HPDE6-E6E7 (cell line): ENCODE data around the gene TXLNG.
A peak's percentile ranks its signal among the peaks of the same experiment; 100 is the strongest.

ENCODE experiments used
- DNase-seq: peaks from one replicate; pipeline ENCODE4 v3.0.0; 2011; ENCODE audit warnings: missing footprints; ENCODE audit errors: extremely low spot score

TXLNG gene

DNA sequence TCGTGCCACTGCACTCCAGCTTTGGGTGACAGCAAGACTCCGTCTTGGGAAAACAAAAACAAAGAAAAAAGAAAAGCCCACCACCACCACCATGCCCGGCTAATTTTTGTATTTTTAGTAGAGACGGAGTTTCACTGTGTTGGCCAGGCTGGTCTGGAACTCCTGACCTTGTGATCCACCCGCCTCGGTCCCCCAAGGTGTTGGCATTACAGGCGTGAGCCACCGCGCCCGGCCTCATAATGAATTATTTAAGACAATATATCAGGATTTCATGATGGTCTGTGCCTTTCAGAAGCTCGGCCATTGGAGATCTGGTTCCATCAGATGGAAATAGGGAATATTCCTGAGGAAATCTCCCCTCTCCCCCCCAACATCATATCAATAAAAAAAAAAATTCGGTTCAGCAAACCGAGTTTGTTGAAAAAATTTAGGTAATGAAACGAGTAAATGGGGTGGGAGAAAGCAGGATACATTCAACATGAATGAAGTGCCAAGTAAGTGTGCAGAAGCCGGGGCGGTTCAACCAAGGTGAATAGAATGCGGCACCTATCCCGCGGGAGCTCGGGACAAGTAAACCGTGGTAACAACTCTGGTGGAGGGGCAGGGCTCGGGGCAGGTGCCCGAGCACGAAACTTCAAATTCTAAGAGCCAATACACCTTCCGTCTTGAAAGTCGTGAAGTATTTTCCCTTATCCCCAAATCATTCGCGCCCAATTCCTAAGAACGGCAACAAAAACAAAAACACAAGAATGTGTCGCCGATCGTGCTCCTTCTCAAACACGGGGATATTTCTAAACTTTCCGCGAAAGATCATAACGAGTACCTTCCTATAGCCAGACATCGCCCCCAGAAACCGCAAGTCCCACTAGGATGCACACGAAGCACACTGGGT is 773 bp upstream of the TXLNG start:
- DNase-seq, result no peak

DNA sequence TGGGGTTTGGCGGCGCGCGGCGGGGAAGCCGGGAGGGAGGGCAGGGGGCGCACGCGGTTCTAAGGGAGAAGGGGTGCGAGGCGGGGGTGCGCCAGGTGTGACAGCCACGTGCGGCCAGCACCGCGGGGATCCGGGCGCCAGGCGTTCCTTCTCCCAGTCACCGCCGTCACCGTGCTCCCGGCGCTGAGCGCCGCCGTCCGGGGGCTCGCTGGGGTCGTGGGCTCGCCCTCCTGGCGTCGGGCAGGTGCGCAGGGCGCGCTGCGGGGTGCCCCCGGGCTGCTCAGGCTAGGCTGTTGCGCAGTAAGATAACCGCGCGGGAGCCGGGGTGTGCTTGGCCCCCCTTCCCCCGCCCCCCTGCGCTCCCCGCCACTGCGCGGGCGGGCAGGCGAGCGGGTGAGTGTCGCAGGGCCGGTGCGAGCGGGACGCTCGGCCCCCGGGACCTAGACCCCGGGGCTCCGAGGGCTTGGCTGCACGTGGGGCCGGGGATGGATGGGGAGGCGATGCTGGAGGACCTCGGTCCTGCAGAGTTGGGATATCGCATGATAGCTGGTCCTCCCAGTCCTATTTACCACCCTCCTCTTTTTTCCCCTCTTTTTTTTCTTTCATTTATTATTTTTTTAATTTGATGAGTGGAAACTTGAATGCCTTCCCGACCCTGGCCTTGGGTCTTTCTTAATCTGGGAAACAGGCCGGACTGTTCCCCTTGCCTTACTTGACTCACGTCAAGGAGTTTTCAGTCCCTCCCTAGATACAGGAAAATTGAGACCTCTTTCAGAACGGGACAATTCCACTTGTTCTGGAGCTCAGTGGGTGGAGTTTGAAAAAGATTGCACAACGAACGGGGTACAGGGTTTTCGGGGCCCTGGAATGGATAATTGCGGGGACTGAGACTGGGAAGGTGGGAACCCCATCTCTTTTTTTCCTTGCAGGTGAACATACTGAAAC is 797 bp downstream of the TXLNG start:
- DNase-seq, result no peak

DNA sequence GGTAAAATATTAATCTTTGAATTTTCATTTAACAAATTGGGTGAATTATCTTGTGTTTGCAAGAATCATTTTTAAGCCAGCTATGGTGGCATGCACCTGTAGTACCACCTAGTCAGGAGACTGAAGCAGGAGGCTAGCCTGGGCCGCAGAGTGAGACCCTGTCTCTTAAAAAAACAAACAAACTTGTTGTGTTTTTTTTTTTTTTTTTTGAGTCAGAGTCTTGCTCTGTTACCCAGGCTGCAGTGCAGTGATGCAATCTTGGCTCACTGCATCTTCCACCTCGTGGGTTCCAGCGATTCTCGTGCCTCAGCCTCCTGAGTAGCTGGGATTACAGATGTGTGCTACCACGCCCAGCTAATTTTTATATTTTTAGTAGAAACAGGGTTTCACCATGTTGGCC is 2.2 kb downstream of the TXLNG start:
- no peak for DNase-seq

DNA sequence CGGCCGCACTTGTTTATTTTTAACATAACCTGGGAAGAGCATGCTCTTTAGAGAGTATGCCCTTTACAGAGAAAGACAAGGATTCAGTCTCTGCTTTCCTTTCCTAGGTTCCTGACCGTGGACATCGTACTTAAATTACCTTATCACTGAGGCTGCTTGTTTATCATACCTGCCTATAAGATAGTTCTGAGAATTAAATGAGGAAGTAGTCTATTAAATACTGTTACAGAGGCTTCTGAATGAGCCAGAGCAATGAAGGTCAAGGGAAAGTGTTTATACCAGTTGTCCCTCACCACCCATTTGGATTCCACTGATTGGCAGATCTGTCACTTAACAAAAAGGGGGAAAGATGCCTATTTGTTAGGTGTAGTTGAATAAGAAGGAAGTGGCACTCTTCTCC is 10.0 kb downstream of the TXLNG start:
- no peak for DNase-seq

DNA sequence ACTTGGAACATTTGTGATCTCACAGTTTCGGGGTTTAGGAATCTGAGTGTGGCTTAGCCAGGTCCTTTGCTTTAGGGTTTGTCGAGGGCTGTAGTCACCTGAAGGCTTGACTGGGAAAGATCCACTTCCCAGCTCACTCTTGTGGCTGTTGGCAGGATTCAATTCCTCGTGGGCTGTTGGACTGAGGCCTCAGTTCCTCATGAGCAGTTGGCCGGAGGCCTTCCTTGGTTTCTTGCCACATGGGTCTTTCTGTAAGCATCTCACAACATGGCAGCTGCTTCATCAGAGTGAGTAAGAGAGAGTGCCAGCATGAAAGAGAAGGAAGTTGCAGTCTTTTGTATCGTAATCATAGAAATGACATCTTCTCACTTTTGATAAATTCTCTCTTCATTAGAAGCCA is 11.1 kb downstream of the TXLNG start:
- DNase-seq, result no peak

DNA sequence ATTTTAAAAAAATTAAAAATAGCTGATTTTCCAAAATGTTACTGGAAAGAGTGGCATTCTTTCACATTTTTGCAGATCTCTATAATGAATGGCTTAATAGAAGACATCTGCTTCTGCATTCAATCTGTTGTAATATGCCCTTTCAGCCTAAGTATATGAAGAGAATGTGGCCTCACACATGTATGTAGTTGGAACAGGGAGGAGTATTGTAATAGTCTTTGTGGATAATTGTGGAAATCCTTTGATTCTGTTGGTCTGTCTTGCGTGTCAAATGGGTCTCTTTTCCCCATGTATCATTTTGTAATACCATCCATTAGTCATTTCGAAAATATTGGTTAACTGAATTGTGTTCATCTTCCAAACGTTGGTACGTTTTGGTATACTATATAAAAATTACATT is 11.6 kb downstream of the TXLNG start:
- no peak for DNase-seq

DNA sequence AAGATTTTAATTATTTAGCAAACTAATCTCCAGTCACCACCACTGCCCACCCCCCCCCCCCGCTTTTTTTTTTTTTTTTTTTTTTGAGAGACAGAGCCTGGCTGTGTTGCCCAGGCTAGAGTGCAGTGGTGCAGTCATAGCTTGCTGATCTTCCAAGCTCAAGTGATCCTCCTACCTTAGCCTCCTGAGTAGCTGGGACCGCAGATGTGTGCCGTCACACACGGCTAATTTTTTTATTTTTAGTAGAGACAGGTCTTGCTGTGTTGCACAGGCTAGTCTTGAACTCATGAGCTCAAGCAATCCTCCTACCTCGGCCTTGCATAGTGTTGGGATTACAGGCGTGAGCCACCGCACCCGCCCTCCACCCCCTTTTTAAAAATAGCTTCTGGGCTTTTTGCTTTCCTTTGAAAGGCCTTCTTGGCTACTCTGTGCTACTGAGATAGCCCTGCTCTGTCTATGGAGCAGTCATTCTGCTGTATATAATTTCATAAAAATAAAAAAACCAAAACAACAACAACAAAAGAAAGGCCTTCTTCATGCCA is 18.7 kb downstream of the TXLNG start:
- no peak for DNase-seq

DNA sequence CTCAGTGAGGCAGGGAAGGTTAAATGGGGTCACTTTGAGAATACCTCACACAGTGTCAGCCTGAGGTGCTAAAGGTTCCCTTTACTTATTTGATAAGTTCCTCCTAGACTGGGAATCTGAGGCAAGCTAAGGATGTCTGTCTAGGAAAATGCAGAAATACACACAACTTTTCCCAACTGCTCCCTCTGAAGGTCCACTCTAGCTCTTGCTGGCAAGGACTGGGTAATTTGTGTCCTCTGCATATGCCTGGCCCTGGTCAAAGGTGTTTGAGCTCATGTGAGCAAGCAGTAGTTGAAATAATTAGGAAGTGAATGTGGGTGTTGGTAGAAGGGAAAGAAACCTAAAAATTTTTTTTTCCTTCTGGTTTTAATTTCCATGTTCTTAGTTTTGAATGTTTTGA is 21.3 kb downstream of the TXLNG start:
- DNase-seq, result no peak

DNA sequence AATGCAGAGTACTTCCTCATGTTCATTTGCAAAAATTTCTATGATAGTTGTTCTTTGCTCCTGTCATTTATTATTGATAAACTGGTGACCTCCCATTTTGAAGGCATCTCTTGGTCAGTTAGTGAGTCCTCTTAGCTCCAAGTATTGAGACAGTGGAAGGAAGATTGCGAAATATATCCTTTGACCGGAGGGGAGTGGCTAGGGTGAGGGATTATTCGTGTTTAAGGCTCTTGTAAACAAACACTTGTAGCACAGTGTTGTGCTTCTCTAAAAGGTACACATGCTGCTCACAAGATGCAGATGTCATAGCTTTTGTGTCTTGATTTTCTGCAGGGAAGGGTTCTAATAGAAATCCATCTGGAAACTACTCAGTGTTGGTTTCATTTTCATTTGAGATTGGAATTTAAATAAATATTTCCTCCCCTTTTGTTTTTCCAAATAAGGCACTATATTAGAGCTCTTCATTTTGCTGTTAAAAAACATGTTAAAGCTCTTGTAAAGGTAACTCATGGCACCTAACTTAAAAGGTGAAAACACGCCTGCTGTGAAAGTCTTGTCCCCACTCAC is 21.8 kb downstream of the TXLNG start:
- DNase-seq, result peak; percentile 54

DNA sequence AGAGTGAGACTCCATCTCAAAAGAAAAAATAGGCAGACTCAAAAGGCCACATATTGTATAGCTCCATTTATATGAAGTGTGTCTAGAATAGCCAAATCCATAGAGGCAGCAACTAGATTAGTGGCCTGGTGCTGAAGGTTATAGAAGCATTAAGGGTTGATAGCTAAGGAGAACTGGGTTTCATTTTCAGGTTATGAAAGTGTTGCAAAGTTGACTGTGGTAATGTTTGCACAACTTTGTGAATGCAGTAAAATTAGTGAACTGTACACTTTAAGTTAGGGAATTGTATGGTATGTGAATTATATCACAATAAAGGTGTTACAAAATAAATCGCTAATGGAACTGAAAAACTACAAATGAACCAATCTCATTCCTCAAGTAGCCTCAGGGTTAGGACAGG is 28.3 kb downstream of the TXLNG start:
- no peak for DNase-seq

DNA sequence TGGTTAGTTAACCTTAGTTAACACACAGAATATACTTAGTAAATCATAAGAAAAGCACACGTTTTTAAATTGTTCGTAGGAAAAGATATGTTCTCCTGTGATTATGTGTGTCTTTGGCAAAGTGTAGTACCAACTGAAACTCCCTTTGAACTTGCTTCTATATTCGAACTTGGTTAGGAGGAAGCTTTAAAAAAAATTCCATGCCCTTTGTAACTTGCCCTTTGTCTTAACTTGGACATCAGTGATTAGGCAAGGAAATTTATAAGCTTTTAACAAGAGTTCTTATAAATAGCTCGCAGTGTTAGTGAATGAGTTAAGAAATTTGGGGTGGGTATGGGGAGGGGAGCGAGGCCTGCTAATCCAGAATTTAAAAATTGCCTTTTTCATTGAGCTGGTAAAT is 33.4 kb downstream of the TXLNG start:
- DNase-seq, result no peak

DNA sequence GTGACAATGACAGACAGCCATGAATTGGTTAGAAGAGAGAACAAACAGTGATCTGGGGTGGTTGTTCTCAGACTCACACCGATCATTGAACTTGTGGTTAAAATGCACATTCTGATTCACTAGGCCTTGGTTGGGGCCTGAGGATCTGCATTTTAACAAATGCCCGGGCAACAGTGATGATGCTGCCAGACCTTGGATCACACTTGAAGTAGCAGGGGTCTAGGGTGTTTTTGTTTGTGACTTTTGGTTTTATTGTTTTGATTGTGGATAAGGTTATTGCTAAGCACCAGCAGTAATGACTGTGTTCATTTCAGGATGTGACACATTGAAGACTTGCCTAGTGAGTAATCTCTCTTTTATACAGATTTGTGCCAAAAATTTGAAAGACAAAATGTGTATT is 36.5 kb downstream of the TXLNG start:
- peak; percentile 67 for DNase-seq

DNA sequence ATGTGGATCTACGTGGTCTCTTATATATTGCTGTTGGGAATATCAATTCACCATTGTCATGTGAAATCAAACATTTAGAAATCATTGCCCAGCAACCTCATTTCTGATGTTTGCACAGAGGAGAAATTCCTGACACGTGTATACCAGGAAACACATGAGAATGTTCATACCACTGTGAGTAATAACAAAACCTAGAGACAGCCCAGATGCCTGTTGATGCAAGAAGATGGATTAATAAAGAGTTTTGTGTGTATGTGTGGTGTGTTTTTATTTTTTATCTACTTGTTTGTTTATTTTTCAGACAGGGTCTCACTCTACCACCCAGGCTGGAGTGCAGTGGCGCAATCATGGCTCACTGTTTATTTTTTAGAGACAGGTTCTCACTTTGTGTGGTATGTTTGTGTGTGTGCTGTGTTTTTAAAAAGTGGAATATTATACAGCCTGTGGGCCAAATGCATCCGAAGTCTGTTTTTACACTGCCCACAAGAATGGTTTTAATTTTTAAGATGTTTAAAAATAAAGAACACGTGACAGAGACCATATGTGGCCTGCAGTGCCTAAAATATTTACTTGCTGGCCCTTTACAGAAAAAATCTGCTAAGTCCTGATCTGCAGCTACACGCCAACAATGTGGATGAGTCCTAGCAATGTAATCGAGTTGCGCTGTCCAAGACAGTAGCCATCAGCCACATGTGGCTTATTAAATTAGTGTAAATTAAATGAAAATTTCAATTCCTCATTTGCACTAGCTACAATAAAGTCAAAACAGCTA is 39.2 kb downstream of the TXLNG start:
- peak; percentile 55 for DNase-seq

DNA sequence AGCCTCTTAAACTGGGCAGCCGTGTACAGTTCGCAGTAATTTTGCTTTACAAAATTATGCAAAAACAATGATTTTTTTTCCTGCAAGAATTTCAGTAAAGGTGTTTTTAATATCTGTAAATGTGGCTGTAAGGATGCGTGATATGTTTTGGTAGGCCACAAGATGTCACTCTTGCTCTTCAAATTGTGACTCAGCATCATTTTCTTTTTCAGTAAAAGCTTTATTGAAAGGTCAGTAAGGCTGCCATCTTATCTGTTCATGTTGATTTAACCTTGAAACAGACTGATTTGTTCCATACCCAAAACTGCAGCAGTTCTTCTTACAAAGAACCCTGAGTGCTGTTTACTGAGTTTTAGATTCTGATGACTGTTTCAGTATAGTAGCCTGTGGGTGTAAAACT is 39.9 kb downstream of the TXLNG start:
- peak; percentile 15 for DNase-seq

DNA sequence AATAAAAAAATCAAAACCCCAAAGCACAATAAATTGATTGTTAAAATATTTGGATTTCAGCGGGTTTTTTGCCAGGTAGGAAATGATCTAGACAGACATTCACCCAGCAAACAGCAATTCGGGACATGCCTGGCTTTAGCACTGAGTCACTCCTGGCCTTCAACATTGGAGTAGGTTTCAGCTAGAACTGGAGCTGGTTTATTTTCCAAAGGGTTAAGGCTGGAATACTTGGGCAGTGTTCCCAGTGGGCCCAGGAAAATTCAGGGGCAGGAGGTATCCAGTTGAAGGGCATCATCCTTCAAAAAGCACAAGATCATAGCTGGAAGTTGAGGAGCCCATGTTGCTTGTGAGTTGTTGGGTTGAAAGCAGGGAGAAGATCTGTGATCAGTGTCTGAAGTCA is 41.0 kb downstream of the TXLNG start:
- DNase-seq, result peak; percentile 28

DNA sequence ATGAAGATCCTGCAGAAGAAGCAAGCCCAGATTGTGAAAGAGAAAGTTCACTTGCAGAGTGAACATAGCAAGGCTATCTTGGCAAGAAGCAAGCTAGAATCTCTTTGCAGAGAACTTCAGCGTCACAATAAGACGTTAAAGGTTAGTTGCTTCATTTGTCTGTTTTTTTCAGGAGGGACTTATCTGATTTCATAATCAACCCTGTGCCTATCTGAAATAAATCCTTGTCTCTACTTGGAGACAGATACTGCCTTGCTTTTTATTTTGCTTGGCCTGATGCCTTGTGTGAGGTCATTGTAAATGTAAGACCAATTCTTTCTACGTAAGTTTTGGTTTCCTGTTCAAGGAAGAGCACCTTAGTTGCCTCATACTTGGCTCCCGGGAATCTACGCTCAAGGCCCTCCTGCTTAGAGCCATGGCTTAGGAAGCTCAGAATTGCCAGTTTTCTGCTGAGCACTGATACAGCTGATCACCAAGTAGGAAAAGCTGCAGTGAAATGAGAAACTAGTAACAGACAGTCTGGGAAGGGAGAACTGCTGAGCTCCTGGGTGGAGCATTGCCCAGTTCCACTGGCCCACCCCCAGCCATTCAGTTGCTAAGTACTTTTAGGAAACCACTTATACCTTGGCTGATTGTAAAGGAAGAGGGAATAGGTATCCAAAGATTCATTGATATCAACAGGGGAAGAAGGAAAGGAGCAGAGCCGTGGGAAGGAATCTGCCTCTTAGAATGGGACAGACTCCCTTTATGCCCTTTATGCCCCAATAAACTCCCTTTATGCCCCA is 42.0 kb downstream of the TXLNG start:
- no peak for DNase-seq

DNA sequence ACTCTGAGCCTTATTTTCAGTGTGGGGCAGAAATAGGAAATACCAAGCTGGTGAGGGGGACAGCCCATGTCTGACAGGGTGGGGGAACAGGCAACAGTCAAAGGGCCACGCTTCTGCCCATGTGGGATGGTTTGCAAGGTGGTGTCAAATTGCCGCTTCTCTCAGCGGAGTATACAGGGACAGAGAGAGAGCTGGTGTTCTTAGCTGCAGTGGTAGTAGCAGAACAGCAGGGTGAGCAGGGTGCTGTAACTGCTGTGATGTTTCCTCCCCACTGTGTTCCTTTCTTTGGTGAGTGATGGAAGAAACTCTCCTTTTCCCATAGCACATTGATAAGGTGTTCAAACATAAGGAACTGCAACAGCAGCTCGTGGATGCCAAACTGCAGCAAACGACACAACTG is 46.0 kb downstream of the TXLNG start:
- DNase-seq, result no peak

DNA sequence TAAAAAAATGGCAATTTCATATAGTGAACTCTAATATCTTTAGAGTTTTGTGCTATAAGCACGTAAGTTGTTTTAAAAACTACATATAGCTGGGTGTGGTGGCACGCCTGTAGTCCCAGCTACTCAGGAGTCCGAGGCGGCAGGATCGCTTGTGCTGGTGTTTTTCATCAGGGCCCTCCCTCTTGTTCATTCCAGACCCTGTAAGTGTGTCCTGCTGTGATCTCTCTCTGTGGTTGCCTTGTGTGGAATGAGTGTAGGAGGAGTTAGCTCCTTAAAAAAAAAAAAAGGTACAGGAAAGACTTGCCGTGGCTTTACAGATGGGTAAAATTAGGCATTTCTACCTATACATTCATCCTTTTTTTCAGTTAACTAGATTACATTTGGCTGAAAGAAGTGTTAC is 48.5 kb downstream of the TXLNG start:
- DNase-seq, result no peak

DNA sequence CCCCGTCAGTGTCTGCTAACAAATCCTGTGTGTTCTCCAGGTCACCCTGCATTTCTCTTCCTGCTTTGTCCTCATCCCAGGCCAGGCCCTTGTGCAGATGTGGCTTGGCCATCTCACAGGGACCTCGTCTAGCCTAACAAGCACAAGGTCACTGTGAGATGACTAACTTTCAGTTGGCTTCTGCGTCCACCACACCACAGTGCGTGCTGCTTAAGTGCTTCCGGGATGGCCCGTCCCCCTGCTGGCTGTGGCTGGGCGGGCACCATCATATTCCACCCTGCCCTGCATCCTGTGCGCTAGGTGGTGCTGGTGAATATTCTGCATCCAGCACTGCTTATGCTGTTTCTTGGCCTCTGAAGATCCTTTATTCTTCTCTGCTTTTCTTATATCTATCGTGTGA is 50.1 kb downstream of the TXLNG start:
- DNase-seq, result peak; percentile 20

DNA sequence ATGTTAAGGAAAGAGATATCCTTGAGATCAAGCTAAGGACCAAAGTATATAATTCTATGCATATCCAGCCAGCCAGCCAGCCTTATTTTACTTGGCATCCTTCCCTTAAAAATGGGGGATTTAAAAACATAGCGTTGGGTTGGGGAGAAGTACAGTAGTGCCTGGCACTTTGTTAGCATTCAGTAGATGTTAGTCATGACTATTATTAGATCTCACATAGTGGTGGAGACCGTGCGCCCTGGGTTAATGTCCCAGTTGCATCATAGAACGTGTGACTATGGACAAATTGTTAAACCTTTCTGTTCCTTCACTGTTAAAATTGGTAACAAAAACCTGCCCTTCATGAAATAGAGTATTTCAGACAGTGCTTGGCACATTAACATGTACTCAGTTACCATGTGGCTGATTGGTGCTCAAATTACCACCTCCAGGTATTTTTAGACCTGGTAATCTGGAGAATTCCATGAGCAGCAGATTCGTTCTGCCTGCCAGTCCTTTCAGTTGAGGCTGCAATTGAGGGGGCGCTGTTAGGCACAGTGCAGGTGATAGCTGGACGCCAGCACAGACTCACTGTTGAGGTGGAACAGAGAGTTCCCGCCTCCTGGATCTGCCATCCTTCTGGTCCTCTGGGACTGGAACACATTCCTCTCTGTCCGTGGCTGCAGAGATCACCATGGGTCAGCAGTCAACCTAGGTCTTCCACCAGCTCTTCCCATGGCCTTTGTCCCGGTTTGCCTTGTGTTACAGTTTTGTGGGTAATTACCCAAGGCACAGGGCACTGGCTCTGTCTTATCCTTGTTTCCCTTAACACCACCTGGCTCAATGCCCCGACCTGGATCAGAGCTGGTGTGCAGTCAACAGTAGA is 52.2 kb downstream of the TXLNG start:
- DNase-seq, result no peak
